ENCODE results near the gene RTF2. TPM values are rescaled to one million over a fixed set of nuclear protein-coding genes. Genes with fewer than 3 reads are reported as not detected.
A peak's percentile ranks its signal among the peaks of the same experiment; 100 is the strongest.

RTF2 gene
- total and polyA plus RNA-seq, 8 donors, result 5.5 to 87.5 (median 54.7) TPM

- no peaks in the 10 kb centered on the region for H3K27me3 ChIP-seq
- peak overlapping the region in 2 of 5 donors; percentile 29 to 45 for H3K27ac ChIP-seq
- TF ChIP-seq POLR2A (IDR thresholded peaks at IDR 0.05) (no peak), EP300 (IDR thresholded peaks at IDR 0.05) (no peak), CTCF (IDR thresholded peaks at IDR 0.05) (no peak), POLR2AphosphoS5 (IDR thresholded peaks at IDR 0.05) (no peak)
- 42 to 45% (median 43%) methylated on average over 9 of the region's 9 CpGs for WGBS, 5 donors
- no peak overlapping the region for H3K4me3 ChIP-seq
- no peak for DNase-seq
- intact Hi-C loops (cut with DNase I; ENCODE audit: low total_unique reads), result no loop called here
- H3K4me1 ChIP-seq, result peaks cover 0 to 21% (median 0%) of the 10 kb centered on the region in 4 donors
- peaks cover 0 to 5% (median 0%) of the 10 kb centered on the region in 4 donors for H3K36me3 ChIP-seq
- no peaks in the 10 kb centered on the region for H3K9me3 ChIP-seq
Observed at GRCh38 chr20:56422076-56422823, 46.2 kb upstream of the RTF2 start.

- Histone ChIP-seq H3K27ac (peak overlapping the region in 2 of 5 donors; percentile 29 to 45), H3K4me3 (no peak overlapping the region), H3K9me3 (no peaks in the 10 kb centered on the region), H3K36me3 (no peaks in the 10 kb centered on the region), H3K27me3 (no peaks in the 10 kb centered on the region), H3K4me1 (peaks cover 0 to 21% (median 0%) of the 10 kb centered on the region in 4 donors)
- TF ChIP-seq POLR2A (IDR thresholded peaks at IDR 0.05), result no peak
- intact Hi-C loops (cut with DNase I; ENCODE audit: low total_unique reads), result no loop called here
- 39 to 58% (median 43%) methylated on average over 4 of the region's 4 CpGs for whole genome bisulfite sequencing, 5 donors
- DNase-seq, result no peak
Observed at GRCh38 chr20:56422824-56423189, 45.6 kb upstream of the RTF2 start.

- no peak for TF ChIP-seq POLR2A (IDR thresholded peaks at IDR 0.05)
- no peak for TF ChIP-seq POLR2AphosphoS5 (IDR thresholded peaks at IDR 0.05)
- no peak for TF ChIP-seq CTCF (IDR thresholded peaks at IDR 0.05)
- TF ChIP-seq EP300 (IDR thresholded peaks at IDR 0.05), result no peak
- no peaks in the 10 kb centered on the region for H3K27me3 ChIP-seq
- H3K36me3 ChIP-seq, result no peaks in the 10 kb centered on the region
- DNase-seq, result no peak
- no peaks in the 10 kb centered on the region for H3K9me3 ChIP-seq
- H3K4me1 ChIP-seq, result peaks cover 0 to 21% (median 0%) of the 10 kb centered on the region in 4 donors
- 100% methylated on average over 1 of the region's 1 CpG for WGBS, 5 donors
- H3K27ac ChIP-seq, result no peak overlapping the region
- intact Hi-C loops (cut with DNase I; ENCODE audit: low total_unique reads), result no loop called here
- no peak overlapping the region for H3K4me3 ChIP-seq
Observed at GRCh38 chr20:56423211-56423610, 45.2 kb upstream of the RTF2 start.

- no peak overlapping the region for H3K4me3 ChIP-seq
Observed at GRCh38 chr20:56423886-56424285, 44.5 kb upstream of the RTF2 start.

More at GRCh38 chr20:56423886-56424285, 44.5 kb upstream of the RTF2 start:
- no peaks in the 10 kb centered on the region for H3K9me3 ChIP-seq
- WGBS, 5 donors, result 58 to 84% (median 75%) methylated on average over 1 of the region's 1 CpG
- H3K36me3 ChIP-seq, result no peaks in the 10 kb centered on the region
- TF ChIP-seq POLR2AphosphoS5 (IDR thresholded peaks at IDR 0.05) (no peak), POLR2A (IDR thresholded peaks at IDR 0.05) (no peak), CTCF (IDR thresholded peaks at IDR 0.05) (no peak), EP300 (IDR thresholded peaks at IDR 0.05) (no peak)
- peaks cover 0 to 25% (median 0%) of the 10 kb centered on the region in 4 donors for H3K4me1 ChIP-seq
- no peak overlapping the region for H3K27ac ChIP-seq
- no peak for DNase-seq
- H3K27me3 ChIP-seq, result no peaks in the 10 kb centered on the region
- intact Hi-C loops (cut with DNase I; ENCODE audit: low total_unique reads), result no loop called here
